Right lobe of liver (tissue), 4 donors: ENCODE data around the gene IFNAR1.

ENCODE experiments used
- POLR2A ChIP-seq: fragments of 450-650 bp; IDR thresholded peaks from one replicate; pipeline ENCODE4 v1.6.1; 2017; ENCODE audit warnings: antibody characterized with exemption, mild to moderate bottlenecking
- TF ChIP-seq, protein P1 (sequence below), 4 donors: fragments of 200-600 bp in 3 of 4; fragments of 450-650 bp in 1 of 4; IDR thresholded peaks; one replicate each; pipeline versions ENCODE4 v1.5.1 to v1.8.0; 2016 to 2022; ENCODE audit warnings: antibody characterized with exemption in 4 of 4, mild to moderate bottlenecking in 2 of 4
- donor health status: DM: no; HTN: no; CAD: no.
- donor health status: DM: no; HTN: no; CAD: no.
- donor health status: DM: no; HTN: yes; CAD: no.

GRCh38 chr21:33360281-33360680, 35.5 kb downstream of the IFNAR1 start:
- TF ChIP-seq, protein P1, sequence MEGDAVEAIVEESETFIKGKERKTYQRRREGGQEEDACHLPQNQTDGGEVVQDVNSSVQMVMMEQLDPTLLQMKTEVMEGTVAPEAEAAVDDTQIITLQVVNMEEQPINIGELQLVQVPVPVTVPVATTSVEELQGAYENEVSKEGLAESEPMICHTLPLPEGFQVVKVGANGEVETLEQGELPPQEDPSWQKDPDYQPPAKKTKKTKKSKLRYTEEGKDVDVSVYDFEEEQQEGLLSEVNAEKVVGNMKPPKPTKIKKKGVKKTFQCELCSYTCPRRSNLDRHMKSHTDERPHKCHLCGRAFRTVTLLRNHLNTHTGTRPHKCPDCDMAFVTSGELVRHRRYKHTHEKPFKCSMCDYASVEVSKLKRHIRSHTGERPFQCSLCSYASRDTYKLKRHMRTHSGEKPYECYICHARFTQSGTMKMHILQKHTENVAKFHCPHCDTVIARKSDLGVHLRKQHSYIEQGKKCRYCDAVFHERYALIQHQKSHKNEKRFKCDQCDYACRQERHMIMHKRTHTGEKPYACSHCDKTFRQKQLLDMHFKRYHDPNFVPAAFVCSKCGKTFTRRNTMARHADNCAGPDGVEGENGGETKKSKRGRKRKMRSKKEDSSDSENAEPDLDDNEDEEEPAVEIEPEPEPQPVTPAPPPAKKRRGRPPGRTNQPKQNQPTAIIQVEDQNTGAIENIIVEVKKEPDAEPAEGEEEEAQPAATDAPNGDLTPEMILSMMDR (IDR thresholded peaks at IDR 0.05): no peak
- TF ChIP-seq POLR2A: no peak
